Tibial nerve (tissue), 4 donors: Measurements from ENCODE around the gene FBN1. TPM values are rescaled to one million over a fixed set of nuclear protein-coding genes. Genes with fewer than 3 reads are reported as not detected.
A peak's percentile ranks its signal among the peaks of the same experiment; 100 is the strongest.

Source experiments
- DNase-seq, 2 donors: peaks; one replicate each; pipeline ENCODE4 v3.0.0-alpha.2; 2019; ENCODE audit warnings: low spot score in 2 of 2
- H3K27ac ChIP-seq, 4 donors: fragments of 200-600 bp; sonication (generic) in 3 of 4; one replicate each; pipeline ENCODE4 v1.5.1; 2017 to 2019; ENCODE audit warnings: mild to moderate bottlenecking in 1 of 4
- H3K27me3 ChIP-seq, 2 donors: fragments of 200-600 bp; sonication (generic) in 1 of 2; one replicate each; pipeline versions ENCODE4 v1.5.1 to v1.6.0; 2017 to 2019
- H3K36me3 ChIP-seq, 3 donors: fragments of 200-600 bp; sonication (generic); one replicate each; pipeline ENCODE4 v1.5.1; 2018 to 2019
- H3K4me1 ChIP-seq, 4 donors: fragments of 200-600 bp; sonication (generic) in 3 of 4; one replicate each; pipeline ENCODE4 v1.5.1; 2017 to 2019
- H3K4me3 ChIP-seq, 4 donors: fragments of 200-600 bp; sonication (generic) in 3 of 4; one replicate each; pipeline ENCODE4 v1.5.1; 2017 to 2019; ENCODE audit warnings: mild to moderate bottlenecking in 1 of 4, moderate library complexity in 1 of 4
- H3K9me3 ChIP-seq, 4 donors: fragments of 200-600 bp; sonication (generic) in 3 of 4; one replicate each; pipeline ENCODE4 v1.5.1; 2017 to 2019
- CTCF ChIP-seq, 5 experiments: fragments of 200-600 bp in 3 of 5; fragments of 450-650 bp in 2 of 5; sonication (generic) in 3 of 5; IDR thresholded peaks; one replicate each; pipeline ENCODE4 v1.5.1; 2016 to 2019; ENCODE audit warnings: antibody characterized with exemption in 5 of 5, mild to moderate bottlenecking in 3 of 5, moderate library complexity in 2 of 5
- EP300 ChIP-seq, 2 donors: sonication (generic); formaldehyde crosslinking; IDR thresholded peaks; one replicate each; pipeline ENCODE4 v1.6.1; 2017; ENCODE audit warnings: antibody characterized with exemption in 2 of 2, mild to moderate bottlenecking in 1 of 2
- POLR2A ChIP-seq, 2 donors: fragments of 450-650 bp; IDR thresholded peaks; one replicate each; pipeline ENCODE4 v1.6.1; 2017; ENCODE audit warnings: antibody characterized with exemption in 2 of 2, mild to moderate bottlenecking in 2 of 2, moderate library complexity in 2 of 2
- WGBS, 2 donors: methylation state at CpG; one replicate each; pipeline ENCODE4 v1.1.5; 2018; 5-methylcytosine and 5-hydroxymethylcytosine counted together
- total RNA-seq, 4 donors: library from RNA; depleted of rRNA; stranded (reverse); fragments of >200 nt; gene quantifications; one replicate each; pipeline ENCODE4 v1.1.0, GENCODE V29; 2016

Gene FBN1
- total RNA-seq, 4 donors from 2014 or later, result 144 to 293 (median 234) TPM

- Histone ChIP-seq H3K36me3 (peaks cover 0 to 8% (median 0%) of the 10 kb centered on the region in 3 donors), H3K9me3 (no peaks in the 10 kb centered on the region), H3K27ac (peak overlapping the region in 2 of 4 donors; percentile 13 to 59), H3K27me3 (no peaks in the 10 kb centered on the region), H3K4me3 (no peak overlapping the region), H3K4me1 (peaks cover 0 to 33% (median 13%) of the 10 kb centered on the region in 4 donors)
- 92 to 94% methylated on average over 3 of the region's 3 CpGs for WGBS, 2 donors
- no peak for DNase-seq
- TF ChIP-seq POLR2A (IDR thresholded peaks at IDR 0.05), result no peak
- no peak for TF ChIP-seq CTCF (IDR thresholded peaks at IDR 0.05)
- TF ChIP-seq EP300 (IDR thresholded peaks at IDR 0.05), result no peak
Observed at GRCh38 chr15:48569591-48570302, 75.8 kb downstream of the FBN1 start.

DNA sequence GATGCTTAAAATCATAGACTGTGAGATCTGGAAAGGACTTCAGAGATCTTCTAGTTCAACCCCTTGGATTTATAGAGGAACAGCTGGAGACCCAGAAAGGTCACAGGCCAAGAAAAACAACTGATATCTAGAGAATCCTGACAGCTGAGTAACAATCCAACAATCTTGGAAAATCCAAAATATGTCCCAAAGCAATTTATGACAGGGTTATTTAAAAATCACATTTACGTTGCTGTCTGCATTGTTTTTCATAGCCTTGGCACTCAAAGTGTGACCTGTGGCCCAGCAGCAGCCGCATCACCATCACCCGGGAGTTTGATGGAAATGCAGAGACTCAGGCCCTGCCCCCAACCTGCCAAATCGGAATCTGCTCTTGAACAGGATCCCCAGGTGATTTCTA is 78.8 kb downstream of the FBN1 start:
- Histone ChIP-seq H3K4me1 (peaks cover 0 to 55% (median 17%) of the 10 kb centered on the region in 4 donors), H3K4me3 (no peak overlapping the region), H3K27me3 (no peaks in the 10 kb centered on the region), H3K9me3 (no peaks in the 10 kb centered on the region), H3K27ac (peak overlapping the region in 3 of 4 donors; percentile 23 to 61 (median 45)), H3K36me3 (no peaks in the 10 kb centered on the region)
- no peak for DNase-seq
- TF ChIP-seq CTCF (IDR thresholded peaks at IDR 0.05) (no peak), POLR2A (IDR thresholded peaks at IDR 0.05) (no peak), EP300 (IDR thresholded peaks at IDR 0.05) (no peak)
- WGBS, 2 donors, result 25 to 38% methylated on average over 4 of the region's 4 CpGs

- WGBS, 2 donors, result 42 to 49% methylated on average over 1 of the region's 1 CpG
- Histone ChIP-seq H3K4me3 (no peak overlapping the region), H3K27ac (peak overlapping the region in 3 of 4 donors; percentile 23 to 61 (median 45)), H3K9me3 (no peaks in the 10 kb centered on the region), H3K4me1 (peaks cover 0 to 59% (median 17%) of the 10 kb centered on the region in 4 donors), H3K27me3 (no peaks in the 10 kb centered on the region), H3K36me3 (no peaks in the 10 kb centered on the region)
- DNase-seq, result no peak
- TF ChIP-seq POLR2A (IDR thresholded peaks at IDR 0.05), result no peak
- peak in 1 of 2 donors; percentile 66 for TF ChIP-seq EP300 (IDR thresholded peaks at IDR 0.05)
Observed at GRCh38 chr15:48565560-48566482, 79.7 kb downstream of the FBN1 start.

DNA sequence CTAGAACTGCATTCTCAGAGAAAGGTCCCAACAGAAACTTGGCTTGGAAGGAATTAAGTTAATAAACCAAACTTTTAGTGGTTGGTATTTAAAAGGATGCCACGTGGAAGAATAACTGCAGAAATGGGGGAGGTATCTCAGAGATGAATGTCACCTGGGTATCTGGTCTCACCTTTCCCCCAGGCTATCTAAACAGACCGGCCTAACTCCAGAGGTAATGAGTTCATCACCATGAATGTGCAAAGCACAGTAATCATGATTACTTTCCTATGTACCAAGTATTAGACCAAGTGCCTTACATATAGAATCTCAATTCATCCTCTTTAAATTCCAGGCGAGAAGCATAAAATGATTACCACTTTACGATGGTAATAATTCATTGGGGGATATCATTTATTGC is 80.8 kb downstream of the FBN1 start:
- Histone ChIP-seq H3K4me1 (peaks cover 0 to 65% (median 19%) of the 10 kb centered on the region in 4 donors), H3K36me3 (no peaks in the 10 kb centered on the region)
- no peak for DNase-seq

More for the DNA sequence above, 80.8 kb downstream of the FBN1 start:
- Histone ChIP-seq H3K4me3 (no peak overlapping the region), H3K27me3 (no peaks in the 10 kb centered on the region), H3K27ac (peak overlapping the region in 2 of 4 donors; percentile 45 to 61), H3K9me3 (no peaks in the 10 kb centered on the region)
- TF ChIP-seq CTCF (IDR thresholded peaks at IDR 0.05) (no peak), EP300 (IDR thresholded peaks at IDR 0.05) (no peak)
- 79 to 82% methylated on average over 4 of the region's 4 CpGs for WGBS, 2 donors
